Measurements from ENCODE around the gene BMPR1B. TPM values are rescaled to one million over a fixed set of nuclear protein-coding genes. Genes with fewer than 3 reads are reported as not detected.

BMPR1B gene
- total and polyA plus RNA-seq, 2 of the 8 experiments (the other 6 are each of a cell fraction or from before 2014, with no cell fraction given), result 0.14 to 1.1 TPM

DNA sequence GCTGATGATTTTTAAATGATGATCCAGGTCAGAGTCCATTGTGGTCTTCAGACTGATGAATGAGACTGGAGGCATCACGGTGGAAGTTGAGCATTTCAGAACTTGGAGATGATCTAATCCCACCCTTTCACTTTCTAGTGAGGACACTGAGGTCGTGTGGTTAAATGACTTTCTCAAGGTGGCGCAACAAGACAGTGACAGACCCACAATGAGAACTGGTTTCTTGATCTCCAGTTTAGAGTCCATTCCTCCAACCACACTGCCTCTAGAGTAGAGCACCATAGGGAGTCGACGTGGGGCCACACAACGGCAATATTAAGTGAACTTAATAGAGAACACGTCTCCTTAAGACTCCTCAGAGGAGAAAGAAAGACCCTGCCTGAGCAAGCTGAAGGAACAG is 410.1 kb downstream of the BMPR1B start:
- no peaks in the 10 kb centered on the region for H3K4me1 ChIP-seq (replicated peaks in 1 of 4; ENCODE audit: control insufficient read depth in 3 of 4, insufficient read depth in 4 of 4, low read length in 3 of 4)
- H2AFZ ChIP-seq (ENCODE audit: low read length), result no peak overlapping the region
- no peak overlapping the region for H3K9ac ChIP-seq (replicated peaks in 1 of 4; ENCODE audit: extremely low read depth in 1 of 4, low read depth in 3 of 4, low read length in 3 of 4)
- no peaks in the 10 kb centered on the region for H4K20me1 ChIP-seq (replicated peaks in 1 of 2; ENCODE audit: control insufficient read depth in 1 of 2, insufficient read depth in 2 of 2, low read length in 2 of 2)
- POLR2A ChIA-PET (ENCODE audit: partially characterized antibody), result no interaction called here
- H2BK15ac ChIP-seq (ENCODE audit: low read length), result no peak overlapping the region
- no peaks in the 10 kb centered on the region for H3K9me3 ChIP-seq (ENCODE audit: insufficient read depth in 2 of 2, low read depth in 1 of 2, low read length in 1 of 2)
- 90% methylated on average over 7 of the region's 7 CpGs; no CpG with 5 or more reads in 1 of the 2 experiments for WGBS, 2 experiments (ENCODE audit: extremely low coverage in 1 of 2, insufficient coverage in 1 of 2, insufficient read length in 1 of 2, insufficient replicate concordance in 2 of 2, low coverage in 1 of 2, low lambda C conversion rate in 2 of 2, missing lambda C conversion rate in 1 of 2)
- no peaks in the 10 kb centered on the region for H3K79me2 ChIP-seq (ENCODE audit: control insufficient read depth in 1 of 2, insufficient read depth in 2 of 2, low read length in 2 of 2)
- no peak overlapping the region for H3K14ac ChIP-seq (ENCODE audit: insufficient read length)
- no peak overlapping the region for H3K4me3 ChIP-seq (ENCODE audit: extremely low read depth in 1 of 4, insufficient read depth in 2 of 4, low read depth in 3 of 4, low read length in 4 of 4)
- FAIRE-seq (peak; percentile 19), DNase-seq (ENCODE audit: low read depth in 1 of 2, low spot score in 2 of 2) (no peak)
- no peaks in the 10 kb centered on the region for H3K27me3 ChIP-seq (replicated peaks in 1 of 4; ENCODE audit: control insufficient read depth in 3 of 4, extremely low read depth in 1 of 4, insufficient read depth in 3 of 4, low read length in 3 of 4)
- H2BK120ac ChIP-seq (replicated peaks; ENCODE audit: low read depth, low read length), result no peak overlapping the region
- H3K79me1 ChIP-seq (ENCODE audit: low read depth, low read length), result no peaks in the 10 kb centered on the region
- TF ChIP-seq, protein P1, sequence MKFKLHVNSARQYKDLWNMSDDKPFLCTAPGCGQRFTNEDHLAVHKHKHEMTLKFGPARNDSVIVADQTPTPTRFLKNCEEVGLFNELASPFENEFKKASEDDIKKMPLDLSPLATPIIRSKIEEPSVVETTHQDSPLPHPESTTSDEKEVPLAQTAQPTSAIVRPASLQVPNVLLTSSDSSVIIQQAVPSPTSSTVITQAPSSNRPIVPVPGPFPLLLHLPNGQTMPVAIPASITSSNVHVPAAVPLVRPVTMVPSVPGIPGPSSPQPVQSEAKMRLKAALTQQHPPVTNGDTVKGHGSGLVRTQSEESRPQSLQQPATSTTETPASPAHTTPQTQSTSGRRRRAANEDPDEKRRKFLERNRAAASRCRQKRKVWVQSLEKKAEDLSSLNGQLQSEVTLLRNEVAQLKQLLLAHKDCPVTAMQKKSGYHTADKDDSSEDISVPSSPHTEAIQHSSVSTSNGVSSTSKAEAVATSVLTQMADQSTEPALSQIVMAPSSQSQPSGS (IDR thresholded peaks at IDR 0.05; ENCODE audit: low read length), result no peak
- TF ChIP-seq ASH2L (IDR thresholded peaks at IDR 0.05; ENCODE audit: low read length) (no peak), RAD21 (IDR thresholded peaks at IDR 0.05 in 1 of 2, conservative IDR thresholded peaks at IDR 0.05 in 1 of 2; ENCODE audit: low read depth in 2 of 2, low read length in 2 of 2) (peak; percentile 58 to 61), RFX5 (IDR thresholded peaks at IDR 0.05; ENCODE audit: borderline replicate concordance, low read depth, low read length) (no peak)
- TF ChIP-seq, protein P2, sequence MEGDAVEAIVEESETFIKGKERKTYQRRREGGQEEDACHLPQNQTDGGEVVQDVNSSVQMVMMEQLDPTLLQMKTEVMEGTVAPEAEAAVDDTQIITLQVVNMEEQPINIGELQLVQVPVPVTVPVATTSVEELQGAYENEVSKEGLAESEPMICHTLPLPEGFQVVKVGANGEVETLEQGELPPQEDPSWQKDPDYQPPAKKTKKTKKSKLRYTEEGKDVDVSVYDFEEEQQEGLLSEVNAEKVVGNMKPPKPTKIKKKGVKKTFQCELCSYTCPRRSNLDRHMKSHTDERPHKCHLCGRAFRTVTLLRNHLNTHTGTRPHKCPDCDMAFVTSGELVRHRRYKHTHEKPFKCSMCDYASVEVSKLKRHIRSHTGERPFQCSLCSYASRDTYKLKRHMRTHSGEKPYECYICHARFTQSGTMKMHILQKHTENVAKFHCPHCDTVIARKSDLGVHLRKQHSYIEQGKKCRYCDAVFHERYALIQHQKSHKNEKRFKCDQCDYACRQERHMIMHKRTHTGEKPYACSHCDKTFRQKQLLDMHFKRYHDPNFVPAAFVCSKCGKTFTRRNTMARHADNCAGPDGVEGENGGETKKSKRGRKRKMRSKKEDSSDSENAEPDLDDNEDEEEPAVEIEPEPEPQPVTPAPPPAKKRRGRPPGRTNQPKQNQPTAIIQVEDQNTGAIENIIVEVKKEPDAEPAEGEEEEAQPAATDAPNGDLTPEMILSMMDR (IDR thresholded peaks at IDR 0.05; ENCODE audit: control extremely low read depth in 1 of 3, insufficient read depth in 1 of 3, low read depth in 1 of 3, low read length in 3 of 3), result peak in 2 of 3 experiments; percentile 7 to 41; a peak in 2 of 4 replicates
- no peak overlapping the region for H3K27ac ChIP-seq (ENCODE audit: low read depth, low read length)
- no peak overlapping the region for H4K91ac ChIP-seq (replicated peaks; ENCODE audit: insufficient read length, low read length)
- no peak overlapping the region for H3K23ac ChIP-seq (ENCODE audit: insufficient read length)
- H2BK20ac ChIP-seq (ENCODE audit: low read length), result no peak overlapping the region
- no peak overlapping the region for H4K8ac ChIP-seq (ENCODE audit: extremely low read depth, insufficient read depth, low read length)
- H3K56ac ChIP-seq (replicated peaks; ENCODE audit: insufficient read length, low read depth, low read length), result no peak overlapping the region
- no peaks in the 10 kb centered on the region for H3K36me3 ChIP-seq (ENCODE audit: control insufficient read depth in 2 of 4, insufficient read depth in 4 of 4, low read length in 3 of 4)
- H2AK5ac ChIP-seq (ENCODE audit: low read depth, low read length), result no peak overlapping the region
- CTCF ChIA-PET (ENCODE audit: partially characterized antibody), result interaction anchor here (0.7 to 8.0 kb wide), 13 partner anchors 14 to 1382 kb away, joined by 3 to 52 read pairs (median 3); partner anchors contain the start of gene UNC5C
- no peak overlapping the region for H3K18ac ChIP-seq (ENCODE audit: extremely low read depth, low read length)
- H3K4me2 ChIP-seq (ENCODE audit: insufficient read depth in 1 of 2, low read depth in 2 of 2, low read length in 2 of 2), result no peak overlapping the region
- no peak overlapping the region for H2BK12ac ChIP-seq (ENCODE audit: low read depth, low read length)
- no peak overlapping the region for H3K4ac ChIP-seq (replicated peaks; ENCODE audit: insufficient read length, low read depth, low read length)
- H2BK5ac ChIP-seq (ENCODE audit: low read depth, low read length), result no peak overlapping the region
- no peak overlapping the region for H4K5ac ChIP-seq (ENCODE audit: insufficient read length, low read depth, low read length)
- no peaks in the 10 kb centered on the region for H3K23me2 ChIP-seq (ENCODE audit: low read depth, low read length)

Measured in H1 (cell line).